ENCODE results near the gene COL4A1.

COL4A1 gene

GRCh38 chr13:110341445-110342244, 34.7 kb upstream of the COL4A1 start:
- no peak for DNase-seq

GRCh38 chr13:110340812-110341444, 34.0 kb upstream of the COL4A1 start:
- peak in 1 of 58 donors; percentile 9 for DNase-seq

GRCh38 chr13:110339975-110340550, 33.1 kb upstream of the COL4A1 start:
- no peak for DNase-seq

- DNase-seq: no peak
These were observed 32.3 kb upstream of the COL4A1 start for GRCh38 chr13:110339263-110339662.

GRCh38 chr13:110338441-110339101, 31.6 kb upstream of the COL4A1 start:
- peak in 8 of 58 donors; percentile 7 to 41 (median 20) for DNase-seq

- peak in 2 of 58 donors; percentile 30 to 35 for DNase-seq
These were observed 30.3 kb upstream of the COL4A1 start for GRCh38 chr13:110337247-110337646.

- DNase-seq: no peak
These were observed 29.7 kb upstream of the COL4A1 start for GRCh38 chr13:110336681-110337080.

- no peak for DNase-seq
These were observed 29.2 kb upstream of the COL4A1 start for GRCh38 chr13:110336108-110336507.

GRCh38 chr13:110334841-110335490, 28.0 kb upstream of the COL4A1 start:
- no peak for DNase-seq

- DNase-seq: no peak
These were observed 27.3 kb upstream of the COL4A1 start for GRCh38 chr13:110334256-110334655.

- no peak for DNase-seq
These were observed 26.9 kb upstream of the COL4A1 start for GRCh38 chr13:110333837-110334236.

GRCh38 chr13:110332750-110333149, 25.8 kb upstream of the COL4A1 start:
- DNase-seq: no peak

- DNase-seq: no peak
These were observed 24.4 kb upstream of the COL4A1 start for GRCh38 chr13:110331362-110331761.

GRCh38 chr13:110330491-110331011, 23.6 kb upstream of the COL4A1 start:
- DNase-seq: peak in 2 of 58 donors; percentile 26 to 37

- no peak for DNase-seq
These were observed 23.0 kb upstream of the COL4A1 start for GRCh38 chr13:110329798-110330461.

GRCh38 chr13:110329258-110329657, 22.3 kb upstream of the COL4A1 start:
- no peak for DNase-seq

GRCh38 chr13:110328573-110328972, 21.6 kb upstream of the COL4A1 start:
- DNase-seq: no peak

- DNase-seq: no peak
These were observed 20.2 kb upstream of the COL4A1 start for GRCh38 chr13:110327051-110327721.

- no peak for DNase-seq
These were observed 19.4 kb upstream of the COL4A1 start for GRCh38 chr13:110326263-110326904.

Data from anterior cingulate cortex (tissue), 58 donors.